Stimulated activated effector memory CD8-positive, alpha-beta T cell treated with anti-CD3 and anti-CD28 coated beads, Interleukin-12 subunit alpha, Interleukin-12 subunit beta, amount 100 ng/mL, for 72 hours (primary cell): Measurements from ENCODE around the gene DHRS3.
A peak's percentile ranks its signal among the peaks of the same experiment; 100 is the strongest.

Experiments used
- ATAC-seq: fragments of 150-1000 bp; cut with Tn5 transposase; 2 replicates; pipeline ENCODE4 v1.10.0; 2021
- DNase-seq, 2 donors: peaks; one replicate each; pipeline ENCODE4 v3.0.0; 2021 to 2022; ENCODE audit warnings: low spot score in 2 of 2
- H3K27ac Mint-ChIP-seq: one replicate; pipeline ENCODE4 v1.8.0; 2022; ENCODE audit warnings: mild to moderate bottlenecking, mixed read lengths
- H3K36me3 Mint-ChIP-seq: one replicate; pipeline ENCODE4 v1.8.0; 2022; ENCODE audit warnings: mild to moderate bottlenecking, mixed read lengths
- H3K4me1 Mint-ChIP-seq: one replicate; pipeline ENCODE4 v1.8.0; 2022; ENCODE audit warnings: mixed read lengths
- H3K4me3 Mint-ChIP-seq: one replicate; pipeline ENCODE4 v1.8.0; 2022; ENCODE audit warnings: mild to moderate bottlenecking, mixed read lengths
- H3K9me3 Mint-ChIP-seq: one replicate; pipeline ENCODE4 v1.8.0; 2022; ENCODE audit warnings: mixed read lengths

Gene DHRS3

GRCh38 chr1:12614402-12615158, 3.4 kb downstream of the DHRS3 start:
- DNase-seq, result no peak
- Mint-ChIP-seq H3K27ac (no peak overlapping the region), H3K4me3 (peak overlapping the region; percentile 98), H3K9me3 (no peaks in the 10 kb centered on the region), H3K36me3 (peaks cover 89% of the 10 kb centered on the region), H3K4me1 (peaks cover 79% of the 10 kb centered on the region)
- no peak for ATAC-seq

GRCh38 chr1:12613180-12613579, 4.8 kb downstream of the DHRS3 start:
- no peak for DNase-seq
- peak; percentile 25 for ATAC-seq
- H3K4me3 Mint-ChIP-seq, result no peak overlapping the region
- H3K36me3 Mint-ChIP-seq, result peaks cover 86% of the 10 kb centered on the region
- peaks cover 79% of the 10 kb centered on the region for H3K4me1 Mint-ChIP-seq
- no peaks in the 10 kb centered on the region for H3K9me3 Mint-ChIP-seq
- peak overlapping the region; percentile 3 for H3K27ac Mint-ChIP-seq

- peak overlapping the region; percentile 37 for H3K27ac Mint-ChIP-seq
- no peaks in the 10 kb centered on the region for H3K9me3 Mint-ChIP-seq
- no peak for DNase-seq
- peaks cover 77% of the 10 kb centered on the region for H3K4me1 Mint-ChIP-seq
- ATAC-seq, result no peak
- H3K36me3 Mint-ChIP-seq, result peaks cover 89% of the 10 kb centered on the region
- no peak overlapping the region for H3K4me3 Mint-ChIP-seq
Observed at GRCh38 chr1:12610941-12611340, 7.1 kb downstream of the DHRS3 start.

GRCh38 chr1:12610305-12610935, 7.6 kb downstream of the DHRS3 start:
- Mint-ChIP-seq H3K27ac (no peak overlapping the region), H3K4me1 (peaks cover 72% of the 10 kb centered on the region), H3K36me3 (peaks cover 89% of the 10 kb centered on the region), H3K4me3 (no peak overlapping the region), H3K9me3 (no peaks in the 10 kb centered on the region)
- no peak for DNase-seq
- ATAC-seq, result no peak

GRCh38 chr1:12609469-12610003, 8.5 kb downstream of the DHRS3 start:
- Mint-ChIP-seq H3K27ac (no peak overlapping the region), H3K9me3 (no peaks in the 10 kb centered on the region), H3K36me3 (peaks cover 88% of the 10 kb centered on the region), H3K4me1 (peaks cover 67% of the 10 kb centered on the region), H3K4me3 (no peak overlapping the region)
- DNase-seq (no peak), ATAC-seq (no peak)

- Mint-ChIP-seq H3K4me1 (peaks cover 72% of the 10 kb centered on the region), H3K27ac (no peak overlapping the region), H3K9me3 (no peaks in the 10 kb centered on the region), H3K36me3 (peaks cover 88% of the 10 kb centered on the region), H3K4me3 (no peak overlapping the region)
- ATAC-seq, result no peak
- DNase-seq, result no peak
Observed at GRCh38 chr1:12608311-12608957, 9.6 kb downstream of the DHRS3 start.

- Mint-ChIP-seq H3K27ac (no peak overlapping the region), H3K36me3 (peaks cover 85% of the 10 kb centered on the region), H3K9me3 (no peaks in the 10 kb centered on the region), H3K4me1 (peaks cover 70% of the 10 kb centered on the region), H3K4me3 (no peak overlapping the region)
- ATAC-seq, result no peak
- DNase-seq, result no peak
Observed at GRCh38 chr1:12607263-12607662, 10.7 kb downstream of the DHRS3 start.

- H3K9me3 Mint-ChIP-seq, result no peaks in the 10 kb centered on the region
- H3K36me3 Mint-ChIP-seq, result peaks cover 73% of the 10 kb centered on the region
- peaks cover 74% of the 10 kb centered on the region for H3K4me1 Mint-ChIP-seq
- no peak overlapping the region for H3K27ac Mint-ChIP-seq
- H3K4me3 Mint-ChIP-seq, result peak overlapping the region; percentile 43
- ATAC-seq (no peak), DNase-seq (no peak)
Observed at GRCh38 chr1:12604986-12605385, 13.0 kb downstream of the DHRS3 start.

- peak overlapping the region; percentile 43 for H3K4me3 Mint-ChIP-seq
- peak overlapping the region; percentile 51 for H3K27ac Mint-ChIP-seq
- H3K9me3 Mint-ChIP-seq, result no peaks in the 10 kb centered on the region
- H3K36me3 Mint-ChIP-seq, result peaks cover 80% of the 10 kb centered on the region
- DNase-seq (peak; percentile 27 to 75), ATAC-seq (peak; percentile 99)
- H3K4me1 Mint-ChIP-seq, result peaks cover 73% of the 10 kb centered on the region
Observed at GRCh38 chr1:12604114-12604874, 13.7 kb downstream of the DHRS3 start.

- ATAC-seq (no peak), DNase-seq (no peak)
- no peaks in the 10 kb centered on the region for H3K9me3 Mint-ChIP-seq
- H3K36me3 Mint-ChIP-seq, result peaks cover 69% of the 10 kb centered on the region
- H3K4me3 Mint-ChIP-seq, result no peak overlapping the region
- peak overlapping the region; percentile 51 for H3K27ac Mint-ChIP-seq
- H3K4me1 Mint-ChIP-seq, result peaks cover 63% of the 10 kb centered on the region
Observed at GRCh38 chr1:12603224-12603623, 14.8 kb downstream of the DHRS3 start.

- H3K4me1 Mint-ChIP-seq, result peaks cover 63% of the 10 kb centered on the region
- no peak overlapping the region for H3K27ac Mint-ChIP-seq
- DNase-seq (no peak), ATAC-seq (no peak)
- peaks cover 64% of the 10 kb centered on the region for H3K36me3 Mint-ChIP-seq
- no peak overlapping the region for H3K4me3 Mint-ChIP-seq
- no peaks in the 10 kb centered on the region for H3K9me3 Mint-ChIP-seq
Observed at GRCh38 chr1:12602659-12603024, 15.4 kb downstream of the DHRS3 start.

GRCh38 chr1:12601700-12602658, 16.0 kb downstream of the DHRS3 start:
- peaks cover 64% of the 10 kb centered on the region for H3K4me1 Mint-ChIP-seq
- H3K36me3 Mint-ChIP-seq, result peaks cover 57% of the 10 kb centered on the region
- DNase-seq (no peak), ATAC-seq (no peak)
- no peak overlapping the region for H3K27ac Mint-ChIP-seq
- no peaks in the 10 kb centered on the region for H3K9me3 Mint-ChIP-seq
- H3K4me3 Mint-ChIP-seq, result no peak overlapping the region

GRCh38 chr1:12600880-12601633, 17.0 kb downstream of the DHRS3 start:
- no peak overlapping the region for H3K4me3 Mint-ChIP-seq
- H3K27ac Mint-ChIP-seq, result no peak overlapping the region
- ATAC-seq, result no peak
- H3K9me3 Mint-ChIP-seq, result no peaks in the 10 kb centered on the region
- DNase-seq, result peak in 1 of 2 donors; percentile 67
- peaks cover 69% of the 10 kb centered on the region for H3K4me1 Mint-ChIP-seq
- H3K36me3 Mint-ChIP-seq, result peaks cover 48% of the 10 kb centered on the region

- DNase-seq (no peak), ATAC-seq (no peak)
- Mint-ChIP-seq H3K27ac (no peak overlapping the region), H3K9me3 (no peaks in the 10 kb centered on the region), H3K36me3 (peaks cover 41% of the 10 kb centered on the region), H3K4me3 (no peak overlapping the region), H3K4me1 (peaks cover 69% of the 10 kb centered on the region)
Observed at GRCh38 chr1:12600335-12600734, 17.7 kb downstream of the DHRS3 start.
